SK-N-SH treated with all-trans-retinoic acid at 6 μM for 48 hours (cell line): ENCODE measurements around the gene TMEM238L.

Source experiments
- ARNTL ChIP-seq: fragments of 450-650 bp; formaldehyde crosslinking; IDR thresholded peaks from 2 replicates; pipeline ENCODE4 v1.5.0; 2020; ENCODE audit warnings: low read depth, mild to moderate bottlenecking, moderate library complexity, borderline replicate concordance
- CSRNP3 ChIP-seq: fragments of 250-450 bp; sonication (Bioruptor Pico); IDR thresholded peaks from 2 replicates; pipeline ENCODE4 v1.5.1; 2021; ENCODE audit warnings: mild to moderate bottlenecking, moderate library complexity
- OSR1 ChIP-seq: fragments of 250-450 bp; sonication (Bioruptor Pico); IDR thresholded peaks from 2 replicates; pipeline ENCODE4 v1.8.0; 2022; ENCODE audit warnings: moderate library complexity, mild to moderate bottlenecking, inconsistent platforms
- PATZ1 ChIP-seq: fragments of 250-450 bp; sonication (Bioruptor Pico); IDR thresholded peaks from 2 replicates; pipeline ENCODE4 v1.8.0; 2020; ENCODE audit warnings: mild to moderate bottlenecking, moderate library complexity, borderline replicate concordance
- SNAI2 ChIP-seq: fragments of 250-450 bp; sonication (Bioruptor Pico); IDR thresholded peaks from 2 replicates; pipeline ENCODE4 v1.5.0; 2020; ENCODE audit warnings: mild to moderate bottlenecking, moderate library complexity
- ZNF8 ChIP-seq: fragments of 450-650 bp; formaldehyde crosslinking; IDR thresholded peaks from 2 replicates; pipeline ENCODE4 v1.5.0; 2020; ENCODE audit warnings: mild to moderate bottlenecking, moderate library complexity
- TF ChIP-seq, protein P1 (sequence below): fragments of 250-450 bp; sonication (Bioruptor Pico); IDR thresholded peaks from 2 replicates; pipeline ENCODE4 v1.8.0; 2021; ENCODE audit warnings: low read depth, mild to moderate bottlenecking, moderate library complexity, borderline replicate concordance
- TF ChIP-seq, protein P2 (sequence below): fragments of 250-450 bp; sonication (Bioruptor Pico); IDR thresholded peaks from 2 replicates; pipeline ENCODE4 v1.5.0; 2020; ENCODE audit warnings: mild to moderate bottlenecking, moderate library complexity

DNA sequence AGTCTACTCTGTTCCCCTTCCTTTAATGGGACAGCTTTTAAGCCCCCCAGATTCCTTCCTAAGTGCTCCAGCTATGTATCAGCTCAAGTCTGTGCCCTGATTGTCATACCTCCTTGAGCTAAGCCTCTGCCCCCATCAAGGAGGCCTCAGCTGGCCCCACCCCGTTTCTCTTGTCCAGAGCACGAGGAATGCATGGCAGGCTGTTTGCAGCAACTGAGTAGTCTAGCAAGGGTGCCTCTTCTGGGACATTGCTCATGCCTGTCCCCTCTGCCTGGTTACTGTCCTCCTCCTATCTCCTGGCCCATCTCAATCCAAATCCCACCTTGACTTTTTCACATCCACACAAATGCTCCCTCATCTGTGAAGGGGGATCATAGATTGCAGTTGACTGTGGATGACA lies 46.3 kb downstream of the TMEM238L start:
- TF ChIP-seq, protein P1, sequence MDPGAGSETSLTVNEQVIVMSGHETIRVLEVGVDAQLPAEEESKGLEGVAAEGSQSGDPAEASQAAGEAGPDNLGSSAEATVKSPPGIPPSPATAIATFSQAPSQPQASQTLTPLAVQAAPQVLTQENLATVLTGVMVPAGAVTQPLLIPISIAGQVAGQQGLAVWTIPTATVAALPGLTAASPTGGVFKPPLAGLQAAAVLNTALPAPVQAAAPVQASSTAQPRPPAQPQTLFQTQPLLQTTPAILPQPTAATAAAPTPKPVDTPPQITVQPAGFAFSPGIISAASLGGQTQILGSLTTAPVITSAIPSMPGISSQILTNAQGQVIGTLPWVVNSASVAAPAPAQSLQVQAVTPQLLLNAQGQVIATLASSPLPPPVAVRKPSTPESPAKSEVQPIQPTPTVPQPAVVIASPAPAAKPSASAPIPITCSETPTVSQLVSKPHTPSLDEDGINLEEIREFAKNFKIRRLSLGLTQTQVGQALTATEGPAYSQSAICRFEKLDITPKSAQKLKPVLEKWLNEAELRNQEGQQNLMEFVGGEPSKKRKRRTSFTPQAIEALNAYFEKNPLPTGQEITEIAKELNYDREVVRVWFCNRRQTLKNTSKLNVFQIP (CRISPR knock-in tag), result no peak
- TF ChIP-seq ZNF8 (CRISPR knock-in tag) (no peak), CSRNP3 (CRISPR knock-in tag) (no peak), ARNTL (CRISPR knock-in tag) (no peak), PATZ1 (CRISPR knock-in tag) (no peak), SNAI2 (no peak), OSR1 (CRISPR knock-in tag) (no peak)
- TF ChIP-seq, protein P2, sequence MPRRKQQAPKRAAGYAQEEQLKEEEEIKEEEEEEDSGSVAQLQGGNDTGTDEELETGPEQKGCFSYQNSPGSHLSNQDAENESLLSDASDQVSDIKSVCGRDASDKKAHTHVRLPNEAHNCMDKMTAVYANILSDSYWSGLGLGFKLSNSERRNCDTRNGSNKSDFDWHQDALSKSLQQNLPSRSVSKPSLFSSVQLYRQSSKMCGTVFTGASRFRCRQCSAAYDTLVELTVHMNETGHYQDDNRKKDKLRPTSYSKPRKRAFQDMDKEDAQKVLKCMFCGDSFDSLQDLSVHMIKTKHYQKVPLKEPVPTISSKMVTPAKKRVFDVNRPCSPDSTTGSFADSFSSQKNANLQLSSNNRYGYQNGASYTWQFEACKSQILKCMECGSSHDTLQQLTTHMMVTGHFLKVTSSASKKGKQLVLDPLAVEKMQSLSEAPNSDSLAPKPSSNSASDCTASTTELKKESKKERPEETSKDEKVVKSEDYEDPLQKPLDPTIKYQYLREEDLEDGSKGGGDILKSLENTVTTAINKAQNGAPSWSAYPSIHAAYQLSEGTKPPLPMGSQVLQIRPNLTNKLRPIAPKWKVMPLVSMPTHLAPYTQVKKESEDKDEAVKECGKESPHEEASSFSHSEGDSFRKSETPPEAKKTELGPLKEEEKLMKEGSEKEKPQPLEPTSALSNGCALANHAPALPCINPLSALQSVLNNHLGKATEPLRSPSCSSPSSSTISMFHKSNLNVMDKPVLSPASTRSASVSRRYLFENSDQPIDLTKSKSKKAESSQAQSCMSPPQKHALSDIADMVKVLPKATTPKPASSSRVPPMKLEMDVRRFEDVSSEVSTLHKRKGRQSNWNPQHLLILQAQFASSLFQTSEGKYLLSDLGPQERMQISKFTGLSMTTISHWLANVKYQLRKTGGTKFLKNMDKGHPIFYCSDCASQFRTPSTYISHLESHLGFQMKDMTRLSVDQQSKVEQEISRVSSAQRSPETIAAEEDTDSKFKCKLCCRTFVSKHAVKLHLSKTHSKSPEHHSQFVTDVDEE (CRISPR knock-in tag), result no peak
